NAMALWA (cell line): ENCODE results near the gene CORO1C.
A peak's percentile ranks its signal among the peaks of the same experiment; 100 is the strongest.
"Not testable (repeated sequence)": the region's sequence is repeated elsewhere in the genome, so short reads cannot be mapped to it uniquely, and the experiment has no call there.

Source experiments
- DNase-seq: peaks from one replicate; pipeline ENCODE4 v3.0.0-alpha.2; 2015; ENCODE audit warnings: low spot score

The CORO1C gene

GRCh38 chr12:108753976-108754375 lies 22.7 kb upstream of the CORO1C start:
- no peak for DNase-seq

GRCh38 chr12:108752387-108752786 lies 21.1 kb upstream of the CORO1C start:
- DNase-seq = no peak

GRCh38 chr12:108751821-108752220 lies 20.5 kb upstream of the CORO1C start:
- DNase-seq = no peak

GRCh38 chr12:108751003-108751402 lies 19.7 kb upstream of the CORO1C start:
- DNase-seq = not testable (repeated sequence)

GRCh38 chr12:108750526-108750925 lies 19.2 kb upstream of the CORO1C start:
- DNase-seq = no peak

GRCh38 chr12:108747563-108747962 lies 16.2 kb upstream of the CORO1C start:
- DNase-seq = no peak

- no peak for DNase-seq
Measured at GRCh38 chr12:108745641-108746040, 14.3 kb upstream of the CORO1C start.

- DNase-seq = no peak
Measured at GRCh38 chr12:108744021-108744897, 12.9 kb upstream of the CORO1C start.

- DNase-seq = no peak
Measured at GRCh38 chr12:108738170-108738569, 6.9 kb upstream of the CORO1C start.

- no peak for DNase-seq
Measured at GRCh38 chr12:108735855-108736254, 4.5 kb upstream of the CORO1C start.

GRCh38 chr12:108734200-108734906 lies 3.0 kb upstream of the CORO1C start:
- peak; percentile 35 for DNase-seq

GRCh38 chr12:108733230-108733531 lies 1.9 kb upstream of the CORO1C start:
- DNase-seq = not testable (repeated sequence)

- DNase-seq = no peak
Measured at GRCh38 chr12:108732489-108733229, 1.3 kb upstream of the CORO1C start.

- DNase-seq = peak; percentile 95
Measured at GRCh38 chr12:108731866-108732461, 646 bp upstream of the CORO1C start.

- DNase-seq = peak; percentile 78
Measured at GRCh38 chr12:108730365-108731104, 783 bp downstream of the CORO1C start.

- peak; percentile 17 for DNase-seq
Measured at GRCh38 chr12:108729612-108730364, 1.5 kb downstream of the CORO1C start.

GRCh38 chr12:108728820-108729611 lies 2.3 kb downstream of the CORO1C start:
- DNase-seq = no peak

- DNase-seq = no peak
Measured at GRCh38 chr12:108727868-108728735, 3.2 kb downstream of the CORO1C start.

- DNase-seq = no peak
Measured at GRCh38 chr12:108727161-108727560, 4.2 kb downstream of the CORO1C start.
